T-helper 2 cell treated with Interferon-gamma antibody and Interleukin-4, amounts not matched to agents 100 ng/mL and 5 ng/mL, for 36 hours (primary cell): ENCODE results near the gene RAD51B. TPM values are rescaled to one million over a fixed set of nuclear protein-coding genes. Genes with fewer than 3 reads are reported as not detected.
"Not testable (repeated sequence)": the region's sequence is repeated elsewhere in the genome, so short reads cannot be mapped to it uniquely, and the experiment has no call there.

Source experiments
- intact Hi-C: fragments of 100-400 bp; cut with micrococcal nuclease; formaldehyde crosslinking; loops from one replicate; pipeline ENCODE4 v1.15.1; 2023
- total RNA-seq: library from RNA; stranded (reverse); gene quantifications from 2 replicates; pipeline ENCODE4 v1.2.3, GENCODE V29; 2022

RAD51B gene
- total RNA-seq, 1 donor from 2014 or later: 31.7 TPM

DNA sequence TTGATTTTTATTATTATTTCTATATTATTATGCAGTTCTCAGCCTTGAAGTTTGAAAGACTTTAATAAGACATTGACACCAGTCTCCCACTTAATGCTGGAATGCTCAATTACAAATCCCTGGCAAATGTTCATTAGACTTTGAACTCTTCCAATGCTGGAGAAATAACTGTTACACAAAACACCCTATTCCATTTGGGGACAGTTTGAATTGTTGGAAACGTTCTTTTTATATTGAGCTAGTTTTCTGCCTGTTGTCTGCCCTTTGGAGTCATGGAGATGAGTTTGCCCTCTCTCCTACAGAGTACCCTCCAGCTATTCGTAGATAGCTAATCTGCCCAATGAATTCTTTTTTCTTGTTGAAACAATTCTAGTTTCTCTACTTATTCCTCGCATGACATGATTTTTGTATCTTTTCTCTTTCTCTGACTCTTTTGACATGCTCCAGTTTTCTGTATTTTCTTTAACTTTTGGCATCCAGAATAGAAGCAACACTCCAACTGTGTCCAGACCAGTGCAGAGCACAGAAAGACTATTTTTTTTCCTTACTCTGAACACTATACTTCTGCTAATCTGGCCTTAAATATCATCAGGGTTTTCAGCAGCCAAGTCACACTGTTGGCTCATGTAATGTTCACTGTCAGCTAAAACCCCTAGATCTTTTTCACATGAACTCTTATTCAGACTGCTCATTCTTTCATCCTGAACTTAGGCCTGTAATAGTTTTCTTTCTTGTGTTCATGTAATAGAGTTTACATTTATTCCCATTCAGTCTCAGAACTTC lies 379.3 kb downstream of the RAD51B start:
- intact Hi-C loops: no loop called here

DNA sequence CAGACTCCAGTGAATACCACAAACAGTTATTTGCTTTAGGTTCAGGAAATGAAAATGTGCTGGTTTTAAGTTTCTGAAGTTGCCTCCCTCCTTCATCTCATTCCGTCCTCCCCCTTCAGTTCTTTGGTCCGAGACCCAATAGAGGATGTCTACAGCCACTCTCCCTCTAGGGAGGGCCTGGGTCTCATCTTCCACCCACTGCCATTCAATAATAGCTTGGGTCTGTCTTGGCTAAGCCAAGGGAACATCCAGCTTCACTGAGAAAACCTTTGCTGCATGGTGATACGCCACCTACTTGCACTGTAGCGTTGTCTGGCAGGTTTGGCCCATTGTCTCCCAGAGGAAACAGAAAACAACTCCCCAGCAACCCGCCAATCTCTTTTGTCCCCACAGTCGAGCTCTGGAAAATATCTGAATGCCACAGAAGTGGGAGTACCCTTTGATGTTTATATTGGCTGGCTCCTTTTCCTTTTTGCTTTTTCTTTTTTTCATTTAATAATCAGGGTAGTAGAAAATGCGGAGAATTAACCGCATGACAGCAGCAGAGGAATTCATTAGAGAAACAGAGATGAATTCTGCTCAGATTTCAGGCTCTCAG lies 380.1 kb downstream of the RAD51B start:
- intact Hi-C loops: no loop called here

DNA sequence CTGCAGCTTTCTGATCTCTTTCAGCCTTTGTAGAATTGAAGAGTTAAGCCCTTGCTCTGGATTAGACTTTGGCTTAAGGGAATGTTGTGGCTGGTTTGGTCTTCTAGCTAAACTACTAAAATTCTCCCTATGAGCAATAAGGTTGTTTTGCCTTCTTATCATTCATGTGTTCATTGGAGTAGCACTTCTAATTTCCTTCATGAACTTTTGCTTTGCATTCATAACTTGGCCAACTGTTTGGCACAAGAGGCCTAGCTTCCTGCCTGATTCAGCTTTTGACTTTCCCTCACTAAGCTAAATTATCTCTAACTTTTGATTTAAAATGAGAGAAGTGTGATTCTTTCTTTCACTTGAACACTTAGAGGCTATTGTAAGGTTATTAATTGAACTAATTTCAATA lies 384.3 kb downstream of the RAD51B start:
- intact Hi-C loops: no loop called here

DNA sequence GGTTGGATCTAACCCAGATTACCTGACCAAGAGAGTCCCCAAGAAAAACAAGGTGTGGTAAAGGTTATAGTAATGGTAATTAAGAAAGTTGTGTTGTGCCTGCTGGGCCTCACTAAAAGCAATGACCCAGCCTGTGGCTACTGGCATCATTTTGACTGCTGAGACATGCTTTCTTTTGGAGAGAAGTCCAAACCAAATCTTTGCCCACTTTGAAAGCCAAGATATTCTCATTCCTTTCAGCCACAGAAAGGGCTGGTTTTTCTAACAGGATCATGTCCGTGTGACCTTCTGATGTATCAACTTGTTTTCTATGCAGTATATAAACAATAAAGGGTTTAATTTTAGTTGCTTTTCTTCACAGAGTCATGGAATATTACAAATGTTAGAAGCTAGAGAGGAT lies 388.6 kb downstream of the RAD51B start:
- intact Hi-C loops: no loop called here

DNA sequence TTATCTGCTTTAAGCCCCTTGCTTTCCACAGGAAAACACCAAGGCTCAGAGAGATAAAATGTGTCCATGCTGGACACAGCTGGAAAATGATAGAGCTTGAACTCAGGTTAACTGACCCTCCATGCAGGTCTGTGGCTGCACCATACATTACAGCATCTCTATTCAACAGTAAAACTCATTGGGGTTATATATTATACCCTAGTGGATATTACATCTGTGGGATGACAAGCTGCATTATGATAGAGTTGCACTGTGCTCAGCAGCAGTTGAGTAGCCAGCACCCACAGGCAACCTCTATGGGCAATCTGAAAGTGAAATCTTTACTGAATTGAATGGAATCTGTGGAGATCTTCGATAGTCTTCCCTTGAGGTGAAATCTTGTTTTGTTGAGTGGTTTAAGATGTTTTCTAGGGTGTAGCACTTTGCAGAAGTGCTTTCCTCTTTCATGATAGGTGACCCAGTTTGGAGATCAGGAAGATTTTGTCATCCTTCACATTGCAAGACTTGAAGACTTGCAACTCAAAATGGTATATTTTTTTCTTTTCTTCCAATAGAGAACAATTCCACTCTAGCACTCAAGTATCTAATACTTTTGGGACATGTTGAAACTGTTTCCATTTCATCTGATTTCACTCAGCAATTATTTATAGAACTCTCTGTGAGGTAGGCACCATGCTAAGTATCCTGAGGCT lies 389.2 kb downstream of the RAD51B start:
- intact Hi-C loops: no loop called here

DNA sequence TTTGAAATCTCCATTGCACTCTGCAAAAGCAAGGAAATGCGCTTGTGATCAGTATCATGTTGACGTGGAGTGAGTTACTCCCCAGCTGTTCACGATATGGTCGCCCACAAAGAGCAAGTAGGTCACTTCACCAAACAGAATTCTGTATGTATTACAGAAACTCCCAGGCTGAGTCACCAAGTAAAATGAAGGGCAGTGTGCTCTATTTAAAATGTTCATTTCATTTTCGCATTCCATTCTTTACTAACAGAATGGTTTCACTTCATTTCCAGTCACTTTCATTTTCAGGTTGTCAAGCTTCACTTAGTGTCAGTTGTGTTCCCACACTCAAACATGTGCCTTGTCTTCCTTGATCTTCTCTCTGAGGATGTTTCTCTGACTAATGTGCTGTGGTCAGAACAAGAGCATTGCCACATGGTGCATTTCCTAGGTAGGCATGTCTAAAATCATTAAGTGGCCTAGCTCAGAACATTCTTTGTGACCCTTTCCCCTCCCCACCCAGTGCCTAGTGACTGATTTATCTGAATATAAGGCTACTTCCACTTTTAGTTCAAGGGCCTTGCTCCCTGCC lies 391.2 kb downstream of the RAD51B start:
- intact Hi-C loops: loop anchor here (1.0 to 5.0 kb wide), 3 partner anchors 29 to 849 kb away; partner anchors contain the start of genes EIF2S1, RAD51B and ZFYVE26

DNA sequence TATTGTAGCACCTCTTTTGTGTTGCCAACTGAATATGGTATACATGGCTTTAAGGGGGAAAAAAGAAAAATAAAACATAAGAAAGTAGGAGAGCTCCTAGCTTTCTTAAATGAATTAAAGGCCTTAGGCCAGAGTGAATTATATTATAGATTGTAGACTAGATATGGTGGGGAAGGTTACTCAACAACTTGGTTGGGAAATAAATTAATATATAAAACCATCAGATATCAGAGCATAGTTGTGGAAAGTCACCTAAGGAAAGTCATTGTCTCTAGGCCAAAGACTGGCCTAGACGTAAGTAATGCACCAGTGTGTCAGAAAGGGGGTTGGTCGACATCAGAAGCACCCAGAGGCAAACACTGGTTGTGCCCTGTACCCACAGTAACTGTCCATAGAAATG lies 391.8 kb downstream of the RAD51B start:
- intact Hi-C loops: loop anchor here (1.0 to 5.0 kb wide), 3 partner anchors 29 to 849 kb away; partner anchors contain the start of genes EIF2S1, RAD51B and ZFYVE26

DNA sequence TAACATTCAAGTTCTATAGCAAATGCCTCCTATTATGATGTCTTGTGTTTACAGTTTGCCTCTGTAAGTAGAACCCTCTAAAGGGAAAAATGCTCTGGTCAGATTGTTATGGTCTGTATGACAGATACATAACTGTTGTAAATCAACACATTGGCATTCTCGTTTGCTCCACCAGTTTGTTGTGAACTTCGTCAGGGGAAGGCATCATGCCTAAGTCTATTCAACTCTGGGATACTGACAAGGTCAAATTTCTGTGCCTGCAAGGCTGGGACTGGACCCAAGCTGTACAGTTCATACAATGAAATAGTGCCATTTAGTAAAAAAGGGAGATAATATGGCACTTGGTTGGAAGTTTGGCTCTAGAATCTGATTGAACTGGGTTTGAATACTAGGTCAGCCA lies 392.3 kb downstream of the RAD51B start:
- intact Hi-C loops: loop anchor here (1.0 to 5.0 kb wide), 3 partner anchors 30 to 850 kb away; partner anchors contain the start of genes EIF2S1, RAD51B and ZFYVE26

DNA sequence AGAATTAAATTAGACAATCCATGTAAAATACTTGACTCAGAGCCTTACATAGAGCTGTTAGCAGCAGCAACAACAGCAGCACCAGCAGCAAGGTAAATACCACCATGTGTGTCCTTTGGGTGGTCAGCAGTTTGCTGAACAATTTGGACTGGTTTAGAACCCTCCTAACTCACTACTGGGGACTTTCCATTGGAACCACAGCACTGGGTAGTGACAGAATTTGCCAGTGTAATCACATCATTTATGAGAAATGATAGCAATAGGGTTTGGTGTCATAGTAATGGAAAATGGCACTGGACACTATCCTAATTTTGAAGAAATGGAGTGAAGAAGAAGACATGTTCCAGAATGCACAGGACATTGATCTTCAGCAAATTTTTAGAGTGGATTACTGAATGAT lies 392.8 kb downstream of the RAD51B start:
- intact Hi-C loops: loop anchor here (5.0 kb wide), 2 partner anchors 395 to 850 kb away; partner anchors contain the start of genes EIF2S1, RAD51B and ZFYVE26

DNA sequence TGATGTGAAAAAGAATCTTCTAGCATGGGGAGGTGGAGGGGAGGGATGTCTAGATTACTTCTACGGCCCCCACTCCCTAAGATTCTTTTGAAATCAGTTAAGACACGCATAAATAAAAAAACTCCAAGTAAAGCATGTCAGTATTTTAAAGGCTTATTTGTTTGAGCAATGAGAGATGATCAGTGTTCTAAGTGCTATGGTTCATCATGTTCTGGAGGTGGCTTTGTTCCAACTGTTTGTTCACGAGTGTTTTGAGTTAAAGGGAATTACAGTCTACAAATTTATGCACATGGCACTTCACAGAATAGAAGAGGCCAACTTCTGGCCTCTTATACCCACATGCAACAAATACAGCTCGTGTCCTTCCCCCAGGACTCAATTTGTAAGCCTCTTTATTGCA lies 394.9 kb downstream of the RAD51B start:
- intact Hi-C loops: loop anchor here (5.0 kb wide), 2 partner anchors 397 to 852 kb away; partner anchors contain the start of genes EIF2S1, RAD51B and ZFYVE26

DNA sequence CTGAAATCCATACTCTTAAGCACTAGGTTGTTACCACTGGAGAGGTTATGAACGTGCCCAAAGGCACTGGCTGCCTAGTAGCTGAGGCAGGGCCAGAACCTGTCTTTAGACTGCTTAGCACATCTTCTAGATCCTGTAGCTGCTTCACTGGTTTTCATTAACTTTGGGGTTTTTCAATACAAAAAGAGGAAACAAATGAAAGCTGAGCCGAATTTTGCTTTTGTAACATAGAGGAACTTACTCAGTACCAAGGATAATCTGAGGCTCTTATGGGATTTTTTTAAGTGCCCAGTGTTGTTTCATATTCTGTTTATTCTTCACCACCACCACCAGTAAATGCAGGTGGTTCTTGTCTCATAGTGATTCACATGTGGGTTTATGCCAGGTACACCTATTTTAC lies 396.1 kb downstream of the RAD51B start:
- intact Hi-C loops: no loop called here

DNA sequence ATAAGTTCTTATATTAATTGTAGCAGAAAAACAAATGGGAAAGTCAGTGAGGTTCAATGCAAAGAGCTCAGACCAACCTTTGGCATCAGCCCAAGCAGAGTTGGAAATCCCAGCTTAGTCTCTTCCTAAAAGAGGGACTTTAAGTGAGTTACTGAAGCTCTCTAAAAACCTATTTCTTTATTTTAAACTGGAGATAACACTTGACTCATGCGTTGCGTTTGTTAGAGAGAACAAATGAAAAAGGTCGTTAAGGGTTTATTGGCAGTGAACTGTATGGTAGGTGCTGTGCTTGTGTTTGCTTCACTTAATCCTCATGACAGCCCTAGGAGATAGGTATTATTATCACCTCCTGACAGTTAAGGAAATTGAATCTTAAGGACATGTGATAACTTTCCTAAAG lies 396.5 kb downstream of the RAD51B start:
- intact Hi-C loops: no loop called here

DNA sequence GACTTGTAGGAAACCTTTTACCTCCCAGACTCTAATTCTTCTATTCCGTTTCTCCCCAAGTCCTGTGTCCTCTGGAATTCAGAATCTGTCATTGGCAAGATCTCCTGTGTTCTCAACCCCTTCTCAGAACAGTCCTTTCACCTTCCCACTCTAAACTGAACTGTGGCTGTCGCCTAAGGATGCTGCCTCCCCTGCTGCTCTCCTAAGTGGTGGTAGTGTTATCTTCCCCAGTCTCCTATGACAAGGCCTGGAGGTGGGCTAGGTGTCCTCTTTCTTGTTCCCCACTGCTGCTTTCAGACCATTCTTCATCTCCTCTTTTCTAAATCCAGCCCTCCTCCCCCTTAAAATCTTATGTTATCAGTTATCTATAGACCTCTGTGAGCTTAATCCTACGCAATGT lies 397.4 kb downstream of the RAD51B start:
- intact Hi-C loops: no loop called here

DNA sequence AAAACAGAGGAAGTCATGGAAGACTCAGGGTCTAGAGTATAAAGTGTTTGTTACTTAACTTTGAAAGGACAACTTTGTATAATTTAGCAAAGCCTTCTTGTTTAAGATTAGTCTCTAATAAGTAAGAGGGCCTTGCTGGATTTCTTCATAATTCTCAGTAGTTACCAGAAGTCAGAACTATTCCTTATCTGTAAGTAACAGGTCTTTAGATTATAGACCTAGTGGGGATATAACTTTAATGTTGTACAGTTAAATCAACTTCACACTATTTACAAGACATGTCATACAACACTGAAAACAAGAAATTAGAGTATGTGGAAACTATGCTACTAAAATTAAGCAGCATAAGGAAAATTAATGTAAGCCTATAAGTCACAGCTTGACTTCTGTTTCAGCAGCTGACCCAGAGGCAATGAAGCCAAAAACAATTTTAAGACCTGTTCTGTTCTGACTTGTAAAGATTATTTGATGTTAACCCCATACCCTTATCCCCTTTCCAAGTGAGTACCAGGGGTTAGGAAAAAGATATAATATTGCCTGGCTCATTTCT lies 398.3 kb downstream of the RAD51B start:
- intact Hi-C loops: no loop called here

DNA sequence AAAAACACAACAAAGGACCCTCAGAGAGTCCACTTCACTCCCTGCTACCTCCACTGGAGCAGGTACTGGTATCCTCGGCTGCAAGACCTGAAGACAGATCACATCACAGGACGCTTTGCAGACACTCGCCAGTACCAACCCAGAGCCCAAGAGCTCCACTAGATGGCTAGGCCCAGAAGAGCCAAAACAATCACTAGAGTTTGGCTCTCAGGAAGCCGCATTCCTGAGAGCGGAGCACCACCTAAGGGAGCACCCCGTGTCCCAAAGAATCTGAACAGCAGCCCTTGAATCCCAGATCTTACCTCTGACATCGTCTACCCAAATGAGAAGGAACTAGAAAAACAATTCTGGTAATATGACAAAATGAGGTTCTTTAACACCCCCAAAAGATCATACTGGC lies 399.8 kb downstream of the RAD51B start:
- intact Hi-C loops: no loop called here

DNA sequence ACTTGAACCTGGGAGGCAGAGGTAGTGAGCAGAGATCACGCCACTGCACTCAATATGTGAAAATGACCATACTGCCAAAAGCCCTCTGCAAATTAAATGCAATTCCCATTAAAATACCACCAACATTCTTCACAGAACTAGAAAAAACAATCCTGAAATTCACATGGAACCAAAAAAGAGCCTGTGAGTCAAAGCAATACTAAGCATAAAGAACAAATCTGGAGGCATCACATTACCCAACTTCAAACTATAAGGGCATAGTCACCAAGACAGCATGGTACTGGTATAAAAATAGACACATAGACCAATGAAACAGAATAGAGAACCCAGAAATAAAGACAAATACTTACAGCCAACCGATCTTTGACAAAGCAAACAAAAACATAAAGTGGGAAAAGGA lies 401.5 kb downstream of the RAD51B start:
- intact Hi-C loops: not testable (repeated sequence)

DNA sequence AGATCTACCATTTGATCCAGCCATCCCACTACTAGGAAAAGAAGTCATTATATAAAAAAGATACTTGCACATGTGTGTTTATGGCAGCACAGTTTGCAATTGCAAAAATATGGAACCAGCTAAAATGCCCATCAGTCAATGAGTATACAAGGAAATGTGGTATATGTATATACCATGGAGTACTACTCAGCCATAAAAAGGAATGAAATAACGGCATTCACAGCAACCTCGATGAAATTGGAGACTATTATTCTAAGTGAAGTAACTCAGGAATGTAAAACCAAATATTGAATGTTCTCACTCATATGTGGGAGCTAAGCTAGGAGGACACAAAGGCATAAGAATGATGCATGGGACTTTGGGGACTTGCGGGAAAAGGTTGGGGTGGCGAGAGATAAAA lies 402.6 kb downstream of the RAD51B start:
- intact Hi-C loops: no loop called here

DNA sequence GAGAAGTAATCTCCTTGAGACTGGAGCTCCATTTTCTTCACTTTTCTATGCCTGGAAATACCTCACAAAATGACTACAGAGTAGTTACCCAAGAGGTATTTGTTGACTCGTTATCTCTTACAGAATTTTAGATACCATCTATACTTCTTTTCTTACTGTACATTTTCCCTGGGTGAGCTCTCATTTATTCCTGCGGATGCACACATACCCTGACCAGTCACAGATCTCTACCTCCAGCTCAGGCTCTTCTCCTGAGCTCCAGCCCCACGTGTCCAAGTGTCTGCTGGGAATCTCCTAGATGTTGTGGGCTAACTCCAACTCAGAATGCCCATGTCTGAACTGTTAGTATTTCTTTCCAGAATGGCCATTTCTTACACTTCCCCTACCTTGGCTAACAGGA lies 403.1 kb downstream of the RAD51B start:
- intact Hi-C loops: no loop called here

DNA sequence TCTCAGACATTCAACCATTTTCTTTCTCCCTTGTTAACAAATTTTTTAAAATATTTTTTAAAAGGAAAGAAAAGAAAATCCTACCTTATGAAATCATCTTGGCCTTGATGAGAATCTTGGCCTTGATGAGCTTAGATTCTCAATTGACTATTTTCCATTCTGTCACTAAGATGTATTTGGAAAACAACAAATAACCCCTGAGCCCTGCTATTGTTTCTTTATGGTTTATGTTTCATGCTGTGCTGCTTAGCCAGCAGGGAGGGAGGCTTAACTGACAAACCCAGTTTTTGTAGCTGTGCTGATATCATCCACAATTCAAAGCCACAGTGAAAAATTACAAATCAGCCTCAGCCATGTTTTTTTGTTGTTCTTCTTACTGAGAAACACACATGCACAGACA lies 404.1 kb downstream of the RAD51B start:
- intact Hi-C loops: no loop called here

DNA sequence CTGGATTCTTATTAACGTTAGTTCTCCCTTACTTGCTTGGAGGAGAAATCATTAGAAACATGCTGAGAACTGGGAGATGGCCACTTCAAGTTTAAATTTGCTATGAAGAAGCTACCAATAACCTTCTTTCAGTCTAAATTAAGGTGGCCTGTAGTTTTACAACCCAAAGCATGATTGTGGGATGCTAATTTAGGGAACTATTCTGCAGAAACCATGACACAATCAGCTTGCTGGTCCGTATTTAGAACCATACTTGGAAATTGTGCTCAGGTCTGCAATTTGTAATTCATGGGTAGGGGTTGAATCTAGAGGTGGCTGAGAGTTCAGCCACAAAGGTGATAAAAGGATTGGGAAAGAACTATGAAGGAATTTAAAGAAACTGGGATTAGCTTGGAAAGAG lies 405.7 kb downstream of the RAD51B start:
- intact Hi-C loops: no loop called here

DNA sequence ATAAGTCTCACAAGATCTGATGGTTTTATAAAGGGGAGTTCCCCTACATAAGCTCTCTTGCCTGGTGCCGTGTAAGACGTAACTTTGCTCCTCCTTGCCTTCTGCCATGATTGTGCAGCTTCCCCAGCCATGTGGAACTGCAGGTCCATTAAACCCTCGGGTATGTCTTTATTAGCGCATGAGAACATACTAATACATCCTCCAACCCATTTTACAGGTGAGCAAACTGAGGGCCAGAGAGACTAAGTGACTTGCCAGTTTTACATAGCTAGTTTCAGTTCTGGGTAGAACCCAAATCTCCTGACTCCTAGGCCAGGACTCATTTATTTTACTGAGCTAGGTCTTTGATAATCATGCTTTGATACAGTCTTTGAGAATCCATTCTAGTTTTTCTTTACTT lies 406.9 kb downstream of the RAD51B start:
- intact Hi-C loops: no loop called here
